MG63 (cell line): ENCODE measurements around the gene ERCC6L2. TPM values are rescaled to one million over a fixed set of nuclear protein-coding genes. Genes with fewer than 3 reads are reported as not detected.

Experiments
- DNase-seq: peaks from one replicate; pipeline ENCODE4 v3.0.0-alpha.2; 2020
- H3K27me3 ChIP-seq: fragments of 250-450 bp; sonication (Bioruptor Pico); 2 replicates; pipeline ENCODE4 v1.5.1; 2020; ENCODE audit warnings: mild to moderate bottlenecking, moderate library complexity
- H3K36me3 ChIP-seq: fragments of 250-450 bp; sonication (Bioruptor Pico); 2 replicates; pipeline ENCODE4 v1.5.1; 2020; ENCODE audit warnings: mild to moderate bottlenecking, moderate library complexity
- H3K4me3 ChIP-seq: fragments of 250-450 bp; sonication (Bioruptor Pico); 2 replicates; pipeline ENCODE4 v1.5.1; 2020; ENCODE audit warnings: mild to moderate bottlenecking, moderate library complexity
- H3K9me3 ChIP-seq: fragments of 250-450 bp; sonication (Bioruptor Pico); 2 replicates; pipeline ENCODE4 v1.5.1; 2020; ENCODE audit warnings: mild to moderate bottlenecking, moderate library complexity
- total RNA-seq: library from RNA; depleted of rRNA; stranded (reverse); fragments of >200 nt; shearing (Covaris generic); gene quantifications from 2 replicates; pipeline ENCODE4 v1.2.3, GENCODE V29; 2014; ENCODE audit warnings: low replicate concordance

The ERCC6L2 gene
- total RNA-seq, 1 experiment from 2014 or later = 24.2 TPM

- no peak for DNase-seq
- Histone ChIP-seq H3K27me3 (peaks cover 4% of the 10 kb centered on the region), H3K36me3 (peaks cover 14% of the 10 kb centered on the region), H3K4me3 (no peak overlapping the region), H3K9me3 (no peaks in the 10 kb centered on the region)
Observed at GRCh38 chr9:96015876-96016686, 140.6 kb downstream of the ERCC6L2 start.
